Measurements from ENCODE around the gene BCCIP.

- TF ChIP-seq, protein P1, sequence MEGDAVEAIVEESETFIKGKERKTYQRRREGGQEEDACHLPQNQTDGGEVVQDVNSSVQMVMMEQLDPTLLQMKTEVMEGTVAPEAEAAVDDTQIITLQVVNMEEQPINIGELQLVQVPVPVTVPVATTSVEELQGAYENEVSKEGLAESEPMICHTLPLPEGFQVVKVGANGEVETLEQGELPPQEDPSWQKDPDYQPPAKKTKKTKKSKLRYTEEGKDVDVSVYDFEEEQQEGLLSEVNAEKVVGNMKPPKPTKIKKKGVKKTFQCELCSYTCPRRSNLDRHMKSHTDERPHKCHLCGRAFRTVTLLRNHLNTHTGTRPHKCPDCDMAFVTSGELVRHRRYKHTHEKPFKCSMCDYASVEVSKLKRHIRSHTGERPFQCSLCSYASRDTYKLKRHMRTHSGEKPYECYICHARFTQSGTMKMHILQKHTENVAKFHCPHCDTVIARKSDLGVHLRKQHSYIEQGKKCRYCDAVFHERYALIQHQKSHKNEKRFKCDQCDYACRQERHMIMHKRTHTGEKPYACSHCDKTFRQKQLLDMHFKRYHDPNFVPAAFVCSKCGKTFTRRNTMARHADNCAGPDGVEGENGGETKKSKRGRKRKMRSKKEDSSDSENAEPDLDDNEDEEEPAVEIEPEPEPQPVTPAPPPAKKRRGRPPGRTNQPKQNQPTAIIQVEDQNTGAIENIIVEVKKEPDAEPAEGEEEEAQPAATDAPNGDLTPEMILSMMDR (IDR thresholded peaks at IDR 0.05), result no peak
- no peak for TF ChIP-seq EZH2 (IDR thresholded peaks at IDR 0.05; ENCODE audit: borderline replicate concordance, insufficient read depth, low read depth, low read length, poor library complexity, severe bottlenecking)
Measured at GRCh38 chr10:125778556-125778955, 44.8 kb upstream of the BCCIP start.

Measured in B cell (primary cell).